ENCODE data around the gene GRHL1. TPM values are rescaled to one million over a fixed set of nuclear protein-coding genes. Genes with fewer than 3 reads are reported as not detected.

GRHL1 gene
- total and polyA plus RNA-seq, 8 donors, result 0.95 to 5.3 (median 2.1) TPM

GRCh38 chr2:9965119-9965822 lies 13.8 kb downstream of the GRHL1 start:
- 89 to 90% methylated on average over 8 of the region's 8 CpGs for WGBS, 2 donors
- no peak overlapping the region for H3K27ac ChIP-seq
- FAIRE-seq, result no peak
- peaks cover 0 to 5% (median 0%) of the 10 kb centered on the region in 3 donors for H3K36me3 ChIP-seq
- no peak for DNase-seq
- H3K9me3 ChIP-seq, result no peaks in the 10 kb centered on the region
- H3K4me1 ChIP-seq, result no peaks in the 10 kb centered on the region
- intact Hi-C loops (cut with DNase I), result no loop called here
- no peak for ATAC-seq
- H3K4me3 ChIP-seq, result no peak overlapping the region
- H3K27me3 ChIP-seq, result no peaks in the 10 kb centered on the region
- no peak for TF ChIP-seq CTCF (IDR thresholded peaks at IDR 0.05)

DNA sequence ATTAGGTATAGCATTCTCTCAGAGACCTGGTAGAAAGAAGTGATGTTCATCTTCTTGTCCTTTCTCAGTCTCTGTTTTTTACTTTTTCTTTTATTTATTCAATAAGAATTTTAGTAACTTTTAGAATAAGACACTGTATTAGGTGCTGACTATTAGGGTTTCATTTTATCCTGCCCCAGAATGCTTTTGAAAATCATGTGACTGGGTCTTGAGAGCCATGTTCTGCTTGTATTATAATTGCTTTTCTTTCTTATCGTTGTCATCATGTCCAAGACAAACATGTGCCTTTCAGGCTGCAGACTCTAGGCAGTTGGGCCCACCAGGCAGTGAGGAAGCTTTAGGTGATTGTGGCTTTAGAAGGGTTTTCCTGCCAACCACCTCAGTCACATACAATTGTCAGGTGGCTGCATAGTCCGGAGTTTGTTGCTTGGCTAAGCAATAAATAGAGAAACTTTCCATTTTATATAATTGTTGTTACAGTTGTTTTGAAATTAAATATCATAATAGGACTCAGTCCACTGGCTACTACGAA lies 15.1 kb downstream of the GRHL1 start:
- no peak for TF ChIP-seq CTCF (IDR thresholded peaks at IDR 0.05)
- H3K4me1 ChIP-seq, result no peaks in the 10 kb centered on the region
- WGBS, 2 donors, result 74 to 78% methylated on average over 3 of the region's 3 CpGs
- DNase-seq, result no peak
- no peak for ATAC-seq
- intact Hi-C loops (cut with DNase I), result no loop called here
- no peaks in the 10 kb centered on the region for H3K27me3 ChIP-seq
- peaks cover 0 to 5% (median 0%) of the 10 kb centered on the region in 3 donors for H3K36me3 ChIP-seq
- H3K9me3 ChIP-seq, result no peaks in the 10 kb centered on the region
- no peak overlapping the region for H3K27ac ChIP-seq
- no peak for FAIRE-seq
- H3K4me3 ChIP-seq, result no peak overlapping the region

DNA sequence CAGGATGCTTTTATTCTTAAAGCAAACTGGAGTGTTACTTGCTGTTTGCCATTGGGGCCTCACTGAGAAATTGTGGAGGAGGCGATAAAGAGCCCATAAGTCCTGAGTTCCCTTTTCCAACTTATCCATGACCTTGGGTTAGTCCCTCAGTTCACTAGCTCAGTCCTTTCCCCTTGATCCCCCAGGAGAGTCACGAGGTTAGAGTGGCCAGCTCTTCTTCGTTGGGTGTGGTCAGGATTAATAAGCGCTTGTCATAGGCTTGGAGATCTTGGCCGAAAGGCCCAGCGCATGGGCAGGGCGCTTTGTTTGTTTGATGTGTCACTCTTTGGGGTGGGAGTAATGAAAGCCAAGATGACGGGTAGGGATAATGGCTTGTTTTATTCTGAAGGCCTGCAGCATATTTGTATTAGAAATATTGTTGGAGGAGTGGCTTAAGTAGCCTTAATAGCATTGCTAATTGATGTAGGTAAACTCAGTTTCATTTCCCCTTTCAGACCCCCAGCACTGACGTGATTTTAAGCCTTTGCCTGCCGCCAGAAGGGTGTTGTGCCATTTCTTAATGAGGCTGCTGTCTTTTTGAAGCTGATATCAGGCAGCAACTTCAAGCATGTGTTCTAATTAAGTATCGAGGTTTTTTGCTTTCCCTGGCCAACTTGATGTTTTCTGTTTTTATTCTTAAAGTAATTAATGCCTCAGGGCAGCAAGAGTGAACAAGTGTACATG lies 15.7 kb downstream of the GRHL1 start:
- Histone ChIP-seq H3K4me3 (no peak overlapping the region), H3K27ac (no peak overlapping the region), H3K9me3 (no peaks in the 10 kb centered on the region), H3K36me3 (peaks cover 0 to 5% (median 0%) of the 10 kb centered on the region in 3 donors), H3K27me3 (no peaks in the 10 kb centered on the region), H3K4me1 (no peaks in the 10 kb centered on the region)
- DNase-seq (no peak), FAIRE-seq (no peak), ATAC-seq (no peak)
- TF ChIP-seq CTCF (IDR thresholded peaks at IDR 0.05), result no peak
- WGBS, 2 donors, result 89 to 91% methylated on average over 11 of the region's 11 CpGs
- intact Hi-C loops (cut with DNase I), result no loop called here

GRCh38 chr2:9968553-9969497 lies 17.3 kb downstream of the GRHL1 start:
- intact Hi-C loops (cut with DNase I), result no loop called here
- WGBS, 2 donors, result 92 to 93% methylated on average over 10 of the region's 10 CpGs
- Histone ChIP-seq H3K27me3 (no peaks in the 10 kb centered on the region), H3K4me3 (no peak overlapping the region), H3K36me3 (peaks cover 0 to 5% (median 0%) of the 10 kb centered on the region in 3 donors), H3K4me1 (no peaks in the 10 kb centered on the region), H3K9me3 (no peaks in the 10 kb centered on the region), H3K27ac (no peak overlapping the region)
- TF ChIP-seq CTCF (IDR thresholded peaks at IDR 0.05), result no peak
- ATAC-seq (no peak), DNase-seq (no peak), FAIRE-seq (no peak)

All from pancreas (tissue), 10 donors.